GM19238 (cell line): ENCODE results near the gene HID1.
A peak's percentile ranks its signal among the peaks of the same experiment; 100 is the strongest.
"Not testable (repeated sequence)": the region's sequence is repeated elsewhere in the genome, so short reads cannot be mapped to it uniquely, and the experiment has no call there.

Experiments used
- DNase-seq: peaks from one replicate; pipeline ENCODE4 v3.0.0; 2011; ENCODE audit warnings: low spot score; ENCODE audit not compliant: insufficient read length

The HID1 gene

GRCh38 chr17:75001915-75002843 lies 29.6 kb upstream of the HID1 start:
- no peak for DNase-seq

GRCh38 chr17:74999523-74999922 lies 27.0 kb upstream of the HID1 start:
- no peak for DNase-seq

GRCh38 chr17:74998783-74999182 lies 26.2 kb upstream of the HID1 start:
- DNase-seq = no peak

- DNase-seq = no peak
These were observed 23.3 kb upstream of the HID1 start for GRCh38 chr17:74995847-74996246.

- DNase-seq = no peak
These were observed 21.9 kb upstream of the HID1 start for GRCh38 chr17:74994440-74994839.

GRCh38 chr17:74992223-74992622 lies 19.7 kb upstream of the HID1 start:
- DNase-seq = no peak

- no peak for DNase-seq
These were observed 18.1 kb upstream of the HID1 start for GRCh38 chr17:74990581-74991105.

- DNase-seq = no peak
These were observed 15.6 kb upstream of the HID1 start for GRCh38 chr17:74987909-74988711.

- DNase-seq = peak; percentile 95
These were observed 14.9 kb upstream of the HID1 start, which contains the start of gene CDR2L for GRCh38 chr17:74987418-74987908. Gene CDR2L (plus strand): TSS chr17:74987632. CDS start chr17:74988044, 412 bp downstream.

- DNase-seq = no peak
These were observed 13.6 kb upstream of the HID1 start for GRCh38 chr17:74986206-74986576.

- DNase-seq = not testable (repeated sequence)
These were observed 10.2 kb upstream of the HID1 start for GRCh38 chr17:74982663-74983313.

- DNase-seq = peak; percentile 67
These were observed 9.6 kb upstream of the HID1 start for GRCh38 chr17:74981979-74982662.

GRCh38 chr17:74981318-74981978 lies 8.9 kb upstream of the HID1 start:
- no peak for DNase-seq

GRCh38 chr17:74979408-74980146 lies 7.0 kb upstream of the HID1 start:
- no peak for DNase-seq

- DNase-seq = no peak
These were observed 5.7 kb upstream of the HID1 start for GRCh38 chr17:74978240-74978639.

- DNase-seq = no peak
These were observed 5.2 kb upstream of the HID1 start for GRCh38 chr17:74977802-74978201.

GRCh38 chr17:74975943-74976342 lies 3.4 kb upstream of the HID1 start:
- no peak for DNase-seq

GRCh38 chr17:74972973-74973328 lies 392 bp upstream of the HID1 start:
- DNase-seq = no peak

- DNase-seq = no peak
These were observed 785 bp downstream of the HID1 start for GRCh38 chr17:74971842-74972106.
